ENCODE measurements around the gene PRKAG3.
"Not testable (repeated sequence)": the region's sequence is repeated elsewhere in the genome, so short reads cannot be mapped to it uniquely, and the experiment has no call there.

The PRKAG3 gene

DNA sequence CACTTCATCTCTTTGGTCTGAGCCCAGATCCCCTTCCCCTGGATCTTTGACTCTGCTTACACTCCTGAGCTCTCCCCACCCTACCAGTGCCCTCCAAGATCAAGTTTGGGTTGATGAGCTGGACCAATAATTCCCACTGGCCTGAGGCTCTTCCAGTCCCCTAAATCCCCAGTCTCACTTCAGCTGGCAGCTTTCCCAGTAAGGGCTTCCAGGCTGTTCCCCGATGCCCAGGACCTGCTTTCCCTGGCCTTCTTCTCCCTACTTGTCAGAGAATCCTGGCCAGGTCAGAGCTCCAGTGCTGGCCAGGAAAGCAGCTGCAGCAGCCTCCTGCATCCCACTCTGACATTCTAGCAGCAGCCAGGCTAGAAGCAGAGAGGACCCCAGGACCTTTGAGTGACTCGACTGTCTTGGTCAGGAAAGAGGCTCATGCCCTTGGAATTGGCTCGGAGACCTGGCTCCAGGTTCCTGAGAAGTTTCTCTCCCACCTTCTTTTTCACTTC, 31.5 kb upstream of the PRKAG3 start:
- DNase-seq (ENCODE audit: low read depth in 1 of 2, low spot score in 1 of 2) = no peak

DNA sequence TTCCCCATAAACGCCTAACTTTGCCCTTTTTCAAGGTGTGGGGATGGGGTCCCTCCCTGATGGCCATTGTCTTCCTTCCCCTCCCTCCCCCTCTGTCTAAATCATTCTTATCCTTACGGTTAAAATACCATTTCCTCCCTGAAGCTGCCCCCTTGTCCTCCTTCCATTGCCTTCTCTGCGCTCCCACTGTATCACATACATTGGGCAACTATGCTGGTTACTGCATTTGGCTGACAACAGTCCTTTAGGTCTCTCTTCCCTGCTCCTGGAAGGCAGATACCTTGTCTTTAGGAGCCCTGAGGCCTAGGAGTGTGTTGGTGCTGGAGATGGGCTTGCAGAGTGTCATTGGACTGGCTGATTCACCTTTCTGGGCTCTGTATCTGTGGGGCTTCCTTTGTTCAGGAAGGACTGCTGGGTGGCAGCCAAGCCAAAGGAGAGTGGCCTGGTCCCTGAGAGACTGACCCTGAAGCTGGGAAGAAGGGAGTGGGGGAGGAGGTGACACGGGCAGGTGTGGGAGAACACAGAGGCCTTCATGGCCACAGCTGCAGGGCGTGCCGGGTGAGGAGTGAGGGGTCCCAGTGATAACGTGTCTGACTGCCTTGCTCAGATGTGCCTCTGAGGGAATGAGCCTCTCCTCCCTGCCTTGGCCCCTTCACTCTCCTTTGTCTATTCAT, 30.2 kb upstream of the PRKAG3 start:
- no peak for DNase-seq (ENCODE audit: low read depth in 1 of 2, low spot score in 1 of 2)

DNA sequence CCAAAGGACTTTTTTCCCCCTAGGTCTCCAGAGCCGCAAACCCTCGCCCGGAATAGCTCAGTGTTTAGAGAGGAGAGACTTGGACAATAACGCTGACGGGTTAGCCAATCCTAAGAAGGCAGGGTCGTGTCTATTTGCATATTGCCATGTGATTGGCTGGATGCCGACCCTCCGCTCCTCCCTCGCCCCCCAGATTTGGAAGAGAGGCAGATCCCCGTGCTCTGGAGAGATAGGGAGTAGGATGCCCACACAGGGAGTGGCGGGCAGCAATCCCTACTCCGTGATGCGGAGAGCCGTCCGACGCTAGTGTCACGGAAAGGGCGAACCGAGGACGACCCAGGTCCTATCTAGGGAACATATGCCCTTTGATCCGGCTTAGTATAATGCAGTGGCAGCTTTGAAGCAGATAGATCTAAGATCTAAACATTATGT, 29.4 kb upstream of the PRKAG3 start:
- no peak for DNase-seq (ENCODE audit: low read depth in 1 of 2, low spot score in 1 of 2)

DNA sequence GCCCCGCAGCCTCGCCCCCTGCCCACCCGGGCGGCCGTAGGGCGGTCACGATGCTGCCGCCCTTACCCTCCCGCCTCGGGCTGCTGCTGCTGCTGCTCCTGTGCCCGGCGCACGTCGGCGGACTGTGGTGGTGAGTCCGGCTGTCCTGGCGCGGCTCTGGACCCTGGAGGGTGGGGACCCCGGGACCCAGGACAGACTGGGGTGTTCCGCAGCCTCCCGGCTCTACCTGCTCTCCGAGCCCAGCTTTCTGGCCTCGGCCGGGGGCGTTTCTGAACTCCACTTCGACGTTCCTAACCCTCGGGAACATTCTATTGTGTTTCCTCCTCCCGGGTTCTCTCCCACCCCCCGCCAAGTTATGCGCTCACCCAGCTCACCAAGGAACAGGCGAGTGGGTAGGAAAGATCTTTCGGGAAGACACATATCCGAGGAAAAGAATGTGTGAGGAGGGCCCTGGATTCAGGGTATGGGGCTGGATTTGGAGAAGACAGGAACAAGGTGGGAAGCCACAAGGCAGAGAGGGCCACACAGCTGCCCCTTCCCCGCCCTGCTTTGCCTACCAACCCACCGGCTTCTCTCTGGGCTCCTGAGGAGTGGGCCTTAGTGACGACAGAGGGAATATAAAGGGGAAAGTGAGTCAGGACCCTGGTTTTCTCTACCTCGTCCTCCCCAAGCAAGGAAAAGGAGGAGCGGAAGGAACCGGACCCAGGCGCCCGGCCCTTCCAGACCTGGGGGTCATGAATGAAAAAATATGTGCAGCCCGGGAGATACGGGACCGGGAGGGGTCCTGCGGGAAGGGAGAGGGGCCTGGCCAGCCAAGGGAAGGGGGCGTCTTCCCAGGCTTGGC, 28.6 kb upstream of the PRKAG3 start:
- no peak for DNase-seq (ENCODE audit: low read depth in 1 of 2, low spot score in 1 of 2)

DNA sequence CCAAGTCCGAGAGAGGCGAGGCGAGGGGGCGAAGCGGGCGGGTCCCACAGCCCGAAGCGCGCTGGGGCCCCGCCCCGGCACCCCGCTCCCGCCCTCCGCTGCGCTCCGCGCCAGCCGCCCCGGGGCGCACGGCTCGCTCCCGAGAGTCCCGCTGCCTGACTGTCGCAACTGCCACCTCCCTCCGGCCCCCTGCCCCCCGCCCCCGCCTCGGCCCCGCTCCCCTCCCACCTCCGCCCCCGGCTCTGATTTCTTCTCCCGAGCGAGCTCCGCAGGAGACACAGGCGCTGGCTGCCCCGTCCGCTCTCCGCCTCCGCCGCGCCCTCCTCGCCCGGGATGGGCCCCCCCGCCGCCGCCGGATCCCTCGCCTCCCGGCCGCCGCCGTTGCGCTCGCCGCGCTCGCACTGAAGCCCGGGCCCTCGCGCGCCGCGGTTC, 28.0 kb upstream of the PRKAG3 start, which contains the start of gene WNT6:
TSS of gene WNT6 (plus strand) at position 250 of the 432 bp plus-strand sequence. CDS start 233 bp downstream, outside the sequence.
- DNase-seq (ENCODE audit: low read depth in 1 of 2, low spot score in 1 of 2) = no peak

DNA sequence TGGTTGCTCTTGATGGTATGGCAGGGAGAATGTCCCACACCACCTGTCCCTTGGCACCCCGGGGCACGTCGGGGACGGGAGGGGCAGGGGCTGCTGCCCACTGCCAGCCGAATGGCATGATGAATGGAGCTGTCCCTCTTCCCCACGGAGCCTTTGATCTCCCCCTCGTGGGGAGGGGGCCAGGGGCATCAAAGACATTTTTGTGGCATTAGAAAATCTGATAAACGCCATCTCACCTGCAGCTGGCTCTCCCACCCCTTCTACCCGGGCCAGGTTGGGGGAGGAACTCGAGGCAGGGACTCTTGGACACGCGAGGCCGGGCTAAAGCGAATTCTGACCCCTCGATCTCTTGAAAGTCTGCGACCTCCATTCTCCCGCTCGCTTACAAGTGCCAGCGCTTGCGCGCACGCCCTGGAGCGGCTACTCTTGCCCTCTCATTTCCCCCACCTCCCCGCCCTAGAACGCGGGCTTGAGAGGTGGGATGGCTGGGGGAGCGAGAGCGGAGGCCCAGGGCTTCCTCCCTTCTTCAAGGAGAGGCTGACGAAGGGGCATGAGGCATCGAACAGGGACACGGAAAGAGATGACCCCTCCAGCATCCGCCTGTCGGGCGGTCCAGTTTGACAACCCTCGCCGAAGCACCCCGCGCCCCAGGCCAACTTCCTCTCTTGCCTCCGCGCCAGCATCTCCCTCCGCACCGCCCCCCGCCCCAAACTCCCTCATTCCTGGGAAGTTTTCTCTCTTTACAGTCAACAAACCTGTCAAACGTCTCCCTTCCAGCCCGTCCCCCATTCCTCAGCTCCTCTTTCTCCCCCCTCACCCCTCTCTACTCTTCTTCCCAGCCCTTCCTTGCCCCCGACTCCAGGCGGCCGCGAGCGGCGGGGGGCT, 27.3 kb upstream of the PRKAG3 start:
- DNase-seq (ENCODE audit: low read depth in 1 of 2, low spot score in 1 of 2) = no peak

DNA sequence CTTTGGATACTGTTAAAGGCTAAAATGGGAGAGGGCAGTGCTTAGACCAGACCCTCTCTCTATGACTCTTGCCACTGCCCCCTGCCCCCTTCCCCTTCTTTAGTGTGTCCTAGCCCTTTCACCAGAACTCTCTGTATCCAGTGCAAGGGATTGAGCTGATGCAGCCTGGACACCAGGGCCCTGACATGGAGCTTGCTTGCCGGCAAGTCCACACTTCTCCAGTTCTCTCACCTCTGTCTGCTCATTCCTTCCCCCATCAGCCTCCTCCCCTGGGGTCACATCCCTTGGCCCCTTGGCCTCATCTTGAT, 26.5 kb upstream of the PRKAG3 start:
- DNase-seq (ENCODE audit: low read depth in 1 of 2, low spot score in 1 of 2) = no peak

DNA sequence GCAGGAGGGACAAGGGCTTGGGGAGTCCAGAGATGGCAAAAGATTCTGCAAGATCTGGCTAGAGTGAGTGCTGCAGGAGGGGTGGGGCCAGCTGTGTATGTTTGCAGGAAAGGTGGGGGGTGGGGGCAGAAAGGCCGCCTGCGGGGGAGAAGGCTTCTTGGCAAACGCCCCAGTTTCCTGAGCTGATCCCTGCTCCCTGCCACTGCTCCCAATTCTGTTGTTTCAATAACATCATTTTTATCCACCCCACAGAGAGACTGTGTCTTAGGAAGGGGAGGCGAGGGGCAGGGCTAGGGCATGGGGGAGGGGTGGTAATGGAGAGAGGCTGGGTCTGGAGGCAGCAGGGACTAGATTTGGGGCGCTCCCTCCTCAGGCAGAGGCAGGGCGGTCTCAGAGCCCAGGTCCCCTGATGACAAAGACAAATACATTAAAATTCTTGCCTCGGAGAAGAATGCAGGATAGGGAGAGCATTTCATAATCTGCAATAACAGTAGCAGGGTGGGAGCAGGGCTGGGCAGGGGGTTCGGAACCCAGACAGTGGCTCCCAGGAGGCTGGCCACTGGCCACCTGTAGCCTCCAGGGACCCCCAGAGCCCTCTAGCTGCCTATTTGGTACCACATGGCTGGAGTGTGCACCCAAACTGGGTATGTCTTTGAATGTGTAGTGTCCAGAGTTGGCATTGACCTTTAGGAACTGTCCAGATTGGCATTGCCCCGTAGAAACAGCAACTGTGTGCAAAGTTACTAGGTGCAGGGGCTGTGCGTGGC, 26.0 kb upstream of the PRKAG3 start:
- no peak for DNase-seq (ENCODE audit: low read depth in 1 of 2, low spot score in 1 of 2)

DNA sequence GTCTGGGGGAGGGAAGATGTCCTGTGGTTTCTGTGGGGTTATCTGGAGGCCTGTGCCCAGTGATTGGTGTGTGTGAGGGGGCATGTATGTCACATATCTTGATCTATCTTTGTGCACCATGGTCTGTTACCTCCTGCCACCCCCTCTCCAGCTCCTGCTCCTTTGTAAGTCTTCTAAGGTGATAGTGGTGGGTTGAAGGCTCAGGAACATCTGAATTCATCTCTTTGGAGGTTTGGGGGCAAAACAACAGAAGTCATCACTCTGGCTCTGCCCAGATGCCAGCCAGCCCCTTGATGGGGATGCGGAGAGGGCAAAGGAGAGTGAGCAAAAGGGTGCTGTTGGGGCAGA, 25.3 kb upstream of the PRKAG3 start:
- DNase-seq (ENCODE audit: low read depth in 1 of 2, low spot score in 1 of 2) = no peak

DNA sequence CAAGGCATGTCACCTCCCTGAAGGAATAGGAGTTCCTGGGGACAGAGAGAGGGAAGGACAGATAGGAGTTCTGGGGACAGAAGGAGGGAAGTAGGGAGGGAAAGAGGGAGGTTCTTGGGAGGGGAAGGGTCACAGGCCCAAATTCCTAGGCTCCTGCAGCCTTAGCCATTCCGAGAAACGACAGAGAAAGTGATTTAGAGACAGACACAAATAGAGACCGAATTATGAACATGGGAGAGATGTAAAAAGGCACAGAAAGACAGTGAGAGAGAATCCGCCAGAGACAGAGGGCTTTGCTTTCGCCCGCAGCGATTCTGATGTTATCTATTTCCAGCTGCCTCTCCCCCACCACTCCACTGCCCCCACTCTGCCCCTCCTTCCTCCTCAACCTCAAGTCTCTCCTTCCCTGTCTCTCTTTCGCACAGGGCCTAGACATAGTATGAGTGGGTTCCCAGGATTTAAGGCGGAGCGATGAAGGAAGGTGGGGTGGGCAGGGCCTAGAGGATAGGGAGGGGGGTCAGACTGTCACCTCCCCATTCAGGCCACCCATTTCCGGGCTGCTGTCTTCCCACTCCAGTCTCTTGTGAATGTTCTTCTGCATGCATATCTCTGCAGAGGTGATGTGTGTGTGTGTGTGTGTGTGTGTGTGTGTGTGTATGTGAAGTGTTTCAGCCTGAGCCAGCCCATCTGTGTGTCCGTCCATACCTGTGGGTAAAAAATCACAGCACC, 24.7 kb upstream of the PRKAG3 start:
- DNase-seq (ENCODE audit: low read depth in 1 of 2, low spot score in 1 of 2) = no peak

DNA sequence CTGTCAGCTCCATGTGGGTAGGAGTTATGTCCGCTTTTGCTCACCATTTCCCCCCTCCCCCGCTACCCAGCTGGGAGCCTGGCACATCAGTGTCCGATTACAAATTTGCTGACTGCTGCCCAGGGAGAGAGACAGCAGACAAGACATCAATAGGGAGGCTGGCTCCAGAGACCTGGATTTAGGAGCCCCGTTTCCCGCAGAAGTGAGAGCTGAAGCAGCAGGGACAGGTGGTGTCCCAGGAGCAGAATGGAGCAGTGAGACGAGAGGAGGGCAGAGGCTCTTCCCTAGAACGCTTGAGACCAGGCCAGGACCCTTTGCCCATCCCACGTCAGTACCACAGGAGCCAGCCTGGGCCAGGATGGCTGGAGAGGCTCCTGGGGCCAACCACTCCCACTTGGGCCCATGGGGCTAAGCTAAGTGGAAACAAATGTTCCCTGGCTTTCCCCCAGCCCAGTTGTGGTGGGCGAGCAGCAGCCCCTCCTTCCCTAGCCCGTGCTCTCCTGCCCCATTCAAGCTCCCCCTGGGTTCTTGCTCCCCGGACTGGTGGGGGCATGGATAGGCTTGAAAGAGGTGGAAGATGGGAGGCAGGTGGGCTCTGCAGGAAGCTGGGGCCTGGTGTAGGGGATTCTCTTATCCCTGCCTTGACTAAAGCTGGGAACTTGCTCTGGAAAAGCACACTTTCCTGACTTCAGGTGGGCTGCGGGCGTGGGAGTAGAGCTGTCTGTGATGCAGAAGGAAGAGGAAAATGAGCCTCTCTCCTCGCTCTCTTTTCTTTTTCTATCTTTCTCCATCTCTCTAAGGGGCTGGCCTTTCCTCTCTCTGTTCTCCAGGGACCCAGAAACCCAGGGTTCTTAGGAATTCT, 23.9 kb upstream of the PRKAG3 start:
- DNase-seq (ENCODE audit: low read depth in 1 of 2, low spot score in 1 of 2) = no peak

DNA sequence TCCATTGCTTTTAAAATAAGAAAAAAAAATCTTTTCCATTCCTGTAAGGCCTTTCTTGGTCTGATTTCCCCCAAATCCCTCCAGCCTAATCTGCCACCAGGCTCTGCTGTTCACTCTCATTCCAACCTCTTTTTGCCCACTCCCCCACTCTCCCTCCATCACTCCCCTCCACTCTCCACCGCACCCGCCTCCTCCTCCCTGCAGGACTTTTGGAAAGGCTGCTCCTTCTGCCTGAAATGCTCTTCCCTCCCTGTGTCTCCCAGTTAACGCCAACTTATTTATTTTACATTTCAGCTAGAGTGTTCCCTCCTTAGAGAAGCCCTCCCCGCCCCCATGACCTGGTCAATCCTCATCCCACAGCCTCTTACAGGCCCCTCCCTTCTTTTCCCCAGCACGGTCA, 23.3 kb upstream of the PRKAG3 start:
- no peak for DNase-seq (ENCODE audit: low read depth in 1 of 2, low spot score in 1 of 2)

DNA sequence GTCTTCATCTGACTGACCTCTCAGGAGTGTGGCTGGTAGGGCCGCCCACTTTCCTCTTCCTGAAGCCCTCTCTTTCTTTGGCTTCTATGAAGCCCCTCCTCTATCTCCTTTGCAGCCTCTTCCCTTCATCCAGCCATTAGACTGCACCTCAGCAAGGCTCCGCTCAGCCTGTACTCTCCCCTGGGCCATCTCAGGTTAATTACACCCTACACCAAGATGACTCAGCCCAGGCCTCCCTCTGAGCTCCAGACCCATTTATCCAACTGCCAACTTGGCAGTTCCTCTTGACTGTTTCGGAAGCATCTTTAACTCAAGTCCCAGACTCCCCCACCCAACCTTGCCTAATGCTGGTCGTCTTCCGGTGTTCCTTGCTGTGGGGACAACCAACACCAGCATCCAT, 22.2 kb upstream of the PRKAG3 start:
- no peak for DNase-seq (ENCODE audit: low read depth in 1 of 2, low spot score in 1 of 2)

DNA sequence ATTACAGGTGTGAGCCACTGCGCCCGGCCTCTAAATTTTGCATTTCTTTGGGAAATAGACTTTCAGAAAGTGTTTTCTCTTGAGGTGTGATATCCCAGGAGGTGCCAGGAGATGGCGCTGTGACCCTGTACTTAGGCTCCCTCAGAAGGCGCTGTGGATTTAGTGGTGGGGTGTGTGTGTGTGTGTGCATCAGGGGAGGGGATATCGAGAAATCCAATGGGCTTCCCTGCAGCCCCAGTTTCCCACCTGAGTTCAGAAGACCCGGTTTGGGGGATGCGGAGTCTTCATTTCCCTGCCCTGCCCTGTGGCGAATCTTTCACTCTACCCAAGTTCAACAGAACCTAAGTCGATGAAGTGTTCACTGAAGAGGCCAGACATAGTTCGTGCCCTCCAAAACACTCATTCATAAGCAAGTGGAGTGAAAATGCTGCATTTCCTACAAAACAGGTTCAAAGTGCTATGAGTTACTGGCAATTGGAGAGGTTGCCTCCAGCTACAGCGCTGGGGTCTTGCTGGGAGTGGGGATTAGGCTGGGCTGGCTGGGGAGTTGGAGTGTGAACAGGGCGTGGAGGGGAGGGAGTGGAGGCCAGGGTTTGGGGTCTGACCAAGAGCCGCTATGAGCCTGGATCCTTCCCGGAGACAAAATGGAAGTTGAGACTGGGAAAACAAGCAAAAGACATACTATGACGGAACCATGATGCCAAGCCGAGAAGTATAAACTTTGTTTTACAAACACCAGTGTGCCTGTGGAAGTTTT, 21.5 kb upstream of the PRKAG3 start:
- DNase-seq (ENCODE audit: low read depth in 1 of 2, low spot score in 1 of 2) = peak; percentile 47 to 64

DNA sequence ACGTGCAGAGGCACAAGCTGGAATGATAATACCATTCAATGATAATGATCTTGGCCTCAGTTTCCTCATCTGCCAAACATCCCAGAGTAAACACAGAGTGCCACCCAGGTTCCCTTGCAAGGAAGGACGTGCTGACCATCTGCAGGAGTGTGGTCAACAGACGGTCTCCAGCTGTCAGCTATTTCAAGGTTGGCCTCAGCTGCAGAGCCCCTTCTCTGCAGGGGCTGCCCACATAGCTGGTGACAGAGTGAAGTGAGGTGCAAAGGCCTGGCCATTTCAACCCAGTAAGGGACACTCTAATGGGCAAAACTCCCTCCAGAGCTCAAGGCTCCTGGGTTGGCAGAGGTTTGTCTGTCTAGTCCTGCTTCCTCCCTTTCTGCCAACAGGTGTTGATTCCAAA, 19.7 kb upstream of the PRKAG3 start:
- no peak for DNase-seq (ENCODE audit: low read depth in 1 of 2, low spot score in 1 of 2)

DNA sequence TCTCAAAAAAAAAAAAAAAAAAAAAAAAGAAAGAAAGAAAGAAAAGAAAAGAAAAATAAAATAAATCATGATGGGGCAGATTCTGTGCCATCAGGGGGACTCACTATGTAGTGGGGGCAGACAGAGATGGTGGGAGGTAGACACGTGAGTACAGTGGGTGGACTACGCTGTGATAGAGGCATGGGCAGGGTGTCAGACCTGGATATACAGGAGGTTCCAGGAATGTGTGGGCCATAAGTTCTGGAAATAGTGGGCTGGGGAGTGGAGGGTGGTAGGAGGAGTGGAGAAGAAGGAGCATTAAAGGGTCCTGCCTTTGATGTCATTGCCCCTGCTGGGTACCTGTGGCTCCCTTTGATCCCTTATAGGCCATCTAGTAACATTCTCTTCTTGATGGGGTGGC, 19.2 kb upstream of the PRKAG3 start:
- no peak for DNase-seq (ENCODE audit: low read depth in 1 of 2, low spot score in 1 of 2)

DNA sequence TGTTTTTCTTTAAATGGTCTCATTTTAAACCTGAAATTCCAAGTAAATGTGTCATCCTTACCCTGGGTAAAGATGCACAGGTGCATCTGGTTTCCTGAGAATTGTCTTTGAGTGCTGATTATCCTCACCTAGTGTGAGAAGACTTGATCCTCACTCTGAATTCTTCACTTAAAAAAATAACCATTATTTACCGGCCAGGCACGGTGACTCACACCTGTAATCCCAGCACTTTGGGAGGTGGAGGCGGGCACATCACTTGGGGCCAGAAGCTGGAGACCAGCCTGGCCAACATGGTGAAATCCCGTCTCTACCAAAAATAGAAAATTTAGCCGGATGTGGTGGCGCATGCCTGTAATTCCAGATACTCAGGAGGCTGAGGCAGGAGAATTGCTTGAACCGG, 18.1 kb upstream of the PRKAG3 start:
- no peak for DNase-seq (ENCODE audit: low read depth in 1 of 2, low spot score in 1 of 2)

DNA sequence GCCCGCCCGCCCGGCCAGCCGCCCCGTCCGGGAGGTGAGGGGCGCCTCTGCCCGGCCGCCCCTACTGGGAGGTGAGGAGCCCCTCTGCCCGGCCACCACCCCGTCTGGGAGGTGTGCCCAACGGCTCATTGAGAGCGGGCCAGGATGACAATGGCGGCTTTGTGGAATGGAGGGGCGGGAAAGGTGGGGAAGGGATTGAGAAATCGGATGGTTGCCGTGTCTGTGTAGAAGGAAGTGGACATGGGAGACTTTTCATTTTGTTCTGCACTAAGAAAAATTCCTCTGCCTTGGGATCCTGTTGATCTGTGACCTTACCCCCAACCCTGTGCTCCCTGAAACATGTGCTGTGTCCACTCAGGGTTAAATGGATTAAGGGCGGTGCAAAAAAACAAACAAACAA, 15.4 kb upstream of the PRKAG3 start:
- DNase-seq (ENCODE audit: low read depth in 1 of 2, low spot score in 1 of 2) = not testable (repeated sequence)

DNA sequence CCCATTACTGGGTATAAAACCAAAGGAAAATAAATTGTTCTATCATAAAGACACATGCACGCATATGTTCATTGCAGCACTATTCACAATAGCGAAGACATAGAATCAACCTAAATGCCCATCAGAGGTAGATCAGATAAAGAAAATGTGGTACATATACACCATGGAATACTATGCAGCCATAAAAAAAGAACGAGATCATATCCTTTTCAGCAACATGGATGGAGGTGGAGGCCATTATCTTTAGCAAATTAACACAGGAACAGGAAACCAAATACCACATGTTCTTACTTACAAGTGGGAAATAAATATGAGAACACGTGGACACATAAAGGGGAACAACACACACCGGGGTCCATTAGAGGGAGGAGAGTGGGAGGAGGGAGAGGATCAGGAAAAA, 12.7 kb upstream of the PRKAG3 start:
- not testable (repeated sequence) for DNase-seq (ENCODE audit: low read depth in 1 of 2, low spot score in 1 of 2)
